K562 (cell line): ENCODE measurements around the gene TRIO. TPM values are rescaled to one million over a fixed set of nuclear protein-coding genes. Genes with fewer than 3 reads are reported as not detected.

ENCODE experiments used
- ATAC-seq: fragments of 200-7000 bp; cut with Tn5 transposase; 3 replicates; pipeline ENCODE4 v1.9.1; 2020; ENCODE audit warnings: moderate library complexity
- BruUV-seq: library from RNA; stranded (reverse); fragments of 400-500 nt; replicated peaks from 2 replicates; lab custom pipeline; 2021; lab: Mats Ljungman, UMichigan
- CTCF ChIA-PET: fragments of 300-600 bp; formaldehyde crosslinking; extraction: SDS; loops from one replicate; lab custom pipeline; 2021; ENCODE audit warnings: low intra/inter-chr PET ratio; lab: Yijun Ruan, JAX
- POLR2A ChIA-PET: fragments of 300-600, 350-650 bp; sonication (Branson Sonifier 250); formaldehyde crosslinking; extraction: SDS; loops from one replicate; lab custom pipeline; 2021; ENCODE audit warnings: antibody characterized with exemption, inconsistent platforms; lab: Yijun Ruan, JAX
- DNase-seq, 4 experiments: peaks; one replicate each; pipeline versions ENCODE4 v3.0.0 to v3.0.0-alpha.2; 2011 to 2018; ENCODE audit warnings: low spot score in 3 of 4, mixed read lengths in 3 of 4; ENCODE audit errors: extremely low read depth in 1 of 4
- FAIRE-seq: peaks from 2 replicates; lab custom pipeline; 2011; peaks lifted over from hg19 to GRCh38; lab: Jason Lieb, UNC
- H2AFZ ChIP-seq: 2 replicates; pipeline ENCODE4 v1.6.0; 2011; ENCODE audit warnings: low read depth, low read length, control low read depth, inconsistent platforms
- H3K27ac ChIP-seq: fragments of 200-600 bp; 3 replicates; pipeline ENCODE4 v1.8.0; 2011; ENCODE audit warnings: low read depth, mild to moderate bottlenecking, control low read depth, inconsistent platforms, low read length, moderate library complexity, mixed read lengths; ENCODE audit errors: extremely low read depth
- H3K27me3 ChIP-seq, 2 experiments: fragments of 300-600 bp in 1 of 2; 2 replicates in 1 of 2; 3 replicates in 1 of 2; pipeline versions ENCODE4 v1.6.0 to v1.8.0; 2011; ENCODE audit warnings: inconsistent platforms in 2 of 2, low read length in 2 of 2, mild to moderate bottlenecking in 1 of 2, mixed read lengths in 1 of 2, moderate library complexity in 1 of 2; ENCODE audit not compliant: control insufficient read depth in 2 of 2, insufficient read depth in 2 of 2
- H3K36me3 ChIP-seq: fragments of 300-600 bp; 3 replicates; pipeline ENCODE4 v1.8.0; 2011; ENCODE audit warnings: mild to moderate bottlenecking, low read length, inconsistent platforms; ENCODE audit not compliant: control insufficient read depth, insufficient read depth
- H3K4me1 ChIP-seq, 2 experiments: fragments of 200-600 bp in 1 of 2; replicated peaks in 1 of 2; 2 replicates in 1 of 2; 3 replicates in 1 of 2; pipeline versions ENCODE4 v1.5.1 to v1.8.0; 2011; ENCODE audit warnings: inconsistent platforms in 2 of 2, low read length in 2 of 2, mild to moderate bottlenecking in 1 of 2, mixed read lengths in 1 of 2, moderate library complexity in 1 of 2; ENCODE audit not compliant: control insufficient read depth in 2 of 2, insufficient read depth in 2 of 2
- H3K4me2 ChIP-seq: 2 replicates; pipeline ENCODE4 v1.6.1; 2011; ENCODE audit warnings: low read length, control low read depth, inconsistent platforms, mixed read lengths; ENCODE audit not compliant: insufficient read depth
- H3K4me3 ChIP-seq: fragments of 200-600 bp; sonication (generic), shearing (Covaris generic); 2 replicates; pipeline ENCODE4 v1.5.1; 2016; ENCODE audit warnings: control low read depth, inconsistent platforms
- H3K79me2 ChIP-seq: fragments of 200-600 bp; 3 replicates; pipeline ENCODE4 v1.8.0; 2011; ENCODE audit warnings: low read length, inconsistent platforms; ENCODE audit not compliant: control insufficient read depth, insufficient read depth
- H3K9ac ChIP-seq, 2 experiments: 2 replicates each; pipeline versions ENCODE4 v1.6.0 to v1.6.1; 2011; ENCODE audit warnings: low read depth in 2 of 2, low read length in 2 of 2, control low read depth in 1 of 2, inconsistent platforms in 1 of 2, mild to moderate bottlenecking in 1 of 2, mixed read lengths in 1 of 2; ENCODE audit not compliant: insufficient read depth in 1 of 2
- H3K9me1 ChIP-seq: one replicate; pipeline ENCODE4 v1.6.0; 2011; ENCODE audit warnings: inconsistent platforms, mild to moderate bottlenecking, low read length, moderate library complexity; ENCODE audit not compliant: control insufficient read depth, insufficient read depth
- H3K9me3 ChIP-seq: replicated peaks from 2 replicates; pipeline ENCODE4 v1.5.1; 2011; ENCODE audit warnings: low read depth, low read length, inconsistent platforms; ENCODE audit not compliant: control insufficient read depth, insufficient read depth
- H4K20me1 ChIP-seq: replicated peaks from 2 replicates; pipeline ENCODE4 v1.6.1; 2011; ENCODE audit warnings: low read length, inconsistent platforms, mixed read lengths; ENCODE audit not compliant: control insufficient read depth, insufficient read depth
- EHMT2 ChIP-seq: fragments of 450-650 bp; IDR thresholded peaks from 2 replicates; pipeline ENCODE4 v1.6.1; 2018; ENCODE audit warnings: antibody characterized with exemption
- NFRKB ChIP-seq: fragments of 450-650 bp; IDR thresholded peaks from 2 replicates; pipeline ENCODE4 v1.6.1; 2016; ENCODE audit warnings: low read depth
- SMAD3 ChIP-seq: fragments of 450-650 bp; formaldehyde crosslinking; conservative IDR thresholded peaks from 2 replicates; pipeline ENCODE4 v1.4.0; 2020; ENCODE audit warnings: mild to moderate bottlenecking
- TBL1XR1 ChIP-seq, 2 experiments: IDR thresholded peaks; 2 replicates each; pipeline ENCODE4 v1.6.1; 2012; ENCODE audit warnings: improper control_type of control experiment in 2 of 2, low read length in 2 of 2, mild to moderate bottlenecking in 1 of 2
- ZNF212 ChIP-seq: fragments of 450-650 bp; formaldehyde crosslinking; IDR thresholded peaks from 2 replicates; pipeline ENCODE4 v1.4.0; 2020; ENCODE audit warnings: mild to moderate bottlenecking
- WGBS: fragments of 100-300 bp; shearing (Covaris generic); methylation state at CpG from one replicate; pipeline ENCODE4 v1.1.6; 2016; ENCODE audit warnings: low coverage, mixed read lengths; ENCODE audit not compliant: insufficient coverage; ENCODE audit errors: missing lambda C conversion rate; 5-methylcytosine and 5-hydroxymethylcytosine counted together
- in situ Hi-C: fragments of 300-500 bp; cut with MboI; formaldehyde crosslinking; loops from 4 replicates; pipeline ENCODE4 v1.15.0; 2018; ENCODE audit warnings: inconsistent platforms, mixed read lengths
- intact Hi-C: fragments of 100-400 bp; cut with micrococcal nuclease; formaldehyde crosslinking; loops from 2 replicates; pipeline ENCODE4 v1.14.2; 2022
- polyA plus RNA-seq, 8 experiments: library from polyadenylated mRNA; depleted of rRNA in 4 of 8; stranded (reverse) in 5 of 8; unstranded in 3 of 8; fragments of >200 nt; fragmentation: Nextera tagmentation in 2 of 8; fragmentation: Illumina TruSeq in 1 of 8; extraction: Ambion mirVana in 2 of 8; extraction: Trizol in 1 of 8; gene quantifications; 2 replicates each; pipeline versions ENCODE4 v1.2.1 to v1.2.3, GENCODE V29; 2011 to 2014; ENCODE audit warnings: inconsistent platforms in 1 of 8, missing spikeins in 1 of 8
- total RNA-seq, 7 experiments: library from RNA; depleted of rRNA in 6 of 7; stranded (reverse); fragments of >200 nt in 6 of 7; fragmentation: Illumina TruSeq in 2 of 7; extraction: Trizol in 2 of 7; gene quantifications; 2 replicates each; pipeline versions ENCODE4 v1.2.1 to v1.2.3, GENCODE V29; 2011 to 2021; ENCODE audit warnings: low replicate concordance in 1 of 7

Gene TRIO
- total and polyA plus RNA-seq, 9 of the 15 experiments (the other 6 are each of a cell fraction or from before 2014, with no cell fraction given) = 0.24 to 5.0 (median 1.1) TPM

DNA sequence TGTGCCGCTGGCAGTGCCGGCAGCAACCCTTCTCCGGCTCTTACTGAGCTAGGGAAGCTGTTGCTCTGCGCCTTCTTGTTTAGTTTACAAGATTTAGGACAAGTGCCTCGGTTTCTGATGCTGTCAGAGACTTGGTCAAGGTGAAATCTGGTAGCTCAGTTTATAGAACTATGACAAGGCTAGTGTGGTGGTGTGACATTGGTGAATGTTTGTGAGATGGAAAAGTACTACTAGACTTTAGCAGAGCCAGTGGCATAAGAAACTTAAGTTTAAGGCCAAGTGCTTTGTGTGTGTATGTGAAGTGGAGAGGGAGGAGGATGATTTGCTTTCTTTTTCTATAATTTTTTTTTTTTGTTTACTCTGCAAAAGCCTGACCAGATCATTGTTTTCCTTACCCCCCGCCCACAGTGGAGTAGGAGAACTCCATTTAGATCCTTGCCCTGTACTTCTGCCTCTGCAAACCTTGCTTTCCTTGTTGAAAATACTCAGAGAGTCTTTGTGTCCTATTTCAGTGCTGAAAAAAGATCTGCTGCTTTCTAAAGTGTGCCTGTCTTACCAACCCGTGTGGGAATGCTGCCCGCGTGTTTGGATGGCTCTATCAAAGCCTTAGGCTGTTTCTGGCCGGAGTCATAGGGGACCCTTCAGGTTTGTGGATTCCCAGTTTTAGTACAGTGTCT is 75.9 kb downstream of the TRIO start:
- peaks cover 19 to 30% of the 10 kb centered on the region in 2 experiments for H3K27me3 ChIP-seq
- no peaks in the 10 kb centered on the region for H3K79me2 ChIP-seq
- no TSS peak for BruUV-seq
- ATAC-seq (no peak), DNase-seq (no peak), FAIRE-seq (no peak)
- H4K20me1 ChIP-seq = no peaks in the 10 kb centered on the region
- H3K9me1 ChIP-seq = no peaks in the 10 kb centered on the region
- no peak overlapping the region for H3K4me3 ChIP-seq
- H3K9me3 ChIP-seq = no peaks in the 10 kb centered on the region
- intact Hi-C loops (no loop called here), in situ Hi-C loops (no loop called here)
- no peaks in the 10 kb centered on the region for H3K36me3 ChIP-seq
- H3K27ac ChIP-seq = no peak overlapping the region
- CTCF ChIA-PET = no interaction called here
- POLR2A ChIA-PET = no interaction called here
- no peak overlapping the region for H3K9ac ChIP-seq
- no peak for TF ChIP-seq ZNF212 (CRISPR knock-in tag)
- TF ChIP-seq, all 486 proteins: peak for 0
- H3K4me1 ChIP-seq = no peaks in the 10 kb centered on the region
- no peak overlapping the region for H3K4me2 ChIP-seq
- no peak overlapping the region for H2AFZ ChIP-seq
- WGBS = 2% methylated on average over 10 of the region's 10 CpGs

DNA sequence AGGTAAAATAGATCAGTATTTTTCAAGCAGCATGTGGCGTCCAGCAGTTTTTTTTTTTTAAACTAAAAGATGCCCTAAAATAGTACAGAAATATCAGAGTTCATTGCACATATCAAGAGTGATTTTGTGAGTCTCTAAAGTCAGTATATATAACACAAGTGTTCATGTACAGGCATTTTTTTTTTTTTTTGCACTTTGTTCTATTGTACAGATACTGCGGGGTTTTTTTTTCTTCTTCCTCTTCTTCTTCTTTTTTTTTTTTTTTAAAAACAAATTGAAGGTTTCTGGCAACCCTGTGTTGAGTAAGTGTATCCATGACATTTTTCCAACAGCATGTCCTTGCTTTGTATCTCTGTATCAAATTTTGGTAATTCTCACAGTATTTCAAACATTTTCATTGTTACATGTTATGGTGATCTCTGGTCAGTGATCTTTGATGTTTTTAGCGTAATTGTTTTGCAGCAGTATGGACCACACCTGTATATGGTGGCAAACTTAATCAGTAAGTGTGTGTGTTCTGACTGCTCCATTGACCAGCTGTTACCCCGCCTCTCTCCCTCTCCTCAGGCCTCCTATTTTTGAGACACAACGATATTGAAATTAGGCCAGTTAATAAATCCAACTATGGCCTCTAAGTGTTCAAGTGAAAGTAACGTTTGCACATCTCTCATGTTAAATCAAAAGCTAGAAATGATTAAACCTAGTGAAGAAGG is 76.8 kb downstream of the TRIO start:
- Histone ChIP-seq H3K36me3 (no peaks in the 10 kb centered on the region), H3K4me1 (no peaks in the 10 kb centered on the region), H3K27ac (no peak overlapping the region), H3K9ac (no peak overlapping the region), H2AFZ (no peak overlapping the region), H3K9me3 (no peaks in the 10 kb centered on the region), H3K9me1 (no peaks in the 10 kb centered on the region), H3K79me2 (no peaks in the 10 kb centered on the region), H3K4me3 (no peak overlapping the region), H4K20me1 (no peaks in the 10 kb centered on the region), H3K4me2 (no peak overlapping the region), H3K27me3 (peaks cover 19 to 30% of the 10 kb centered on the region in 2 experiments; a peak in 4 of 5 replicates)
- ChIA-PET POLR2A (no interaction called here), CTCF (no interaction called here)
- in situ Hi-C loops = no loop called here
- DNase-seq (no peak), ATAC-seq (no peak), FAIRE-seq (no peak)
- WGBS = 6% methylated on average over 6 of the region's 6 CpGs
- TF ChIP-seq SMAD3 (no peak), EHMT2 (no peak), TBL1XR1 (IDR thresholded peaks at IDR 0.05; ENCODE audit: low read length in 2 of 2) (no peak), NFRKB (no peak)
- no TSS peak for BruUV-seq
- intact Hi-C loops = no loop called here
